Hepatocyte (in vitro differentiated cells): ENCODE data around the gene PCBP3.

Experiments used
- CTCF ChIP-seq: fragments of 200-600 bp; sonication (generic); IDR thresholded peaks from 2 replicates; pipeline ENCODE4 v1.5.1; 2016; ENCODE audit warnings: antibody characterized with exemption, mild to moderate bottlenecking; ENCODE audit not compliant: poor library complexity
- EZH2 ChIP-seq: fragments of 200-600 bp; sonication (generic); IDR thresholded peaks from 2 replicates; pipeline ENCODE4 v1.6.1; 2016; ENCODE audit warnings: antibody characterized with exemption, mild to moderate bottlenecking, borderline replicate concordance

GRCh38 chr21:45959182-45959581 lies 315.7 kb downstream of the PCBP3 start:
- TF ChIP-seq CTCF: no peak
- TF ChIP-seq EZH2: no peak
